Esophagus muscularis mucosa (tissue), 4 donors: ENCODE measurements around the gene PSMA5. TPM values are rescaled to one million over a fixed set of nuclear protein-coding genes. Genes with fewer than 3 reads are reported as not detected.

ENCODE experiments used
- DNase-seq: peaks from one replicate; pipeline ENCODE4 v3.0.0-alpha.2; 2017; ENCODE audit errors: extremely low spot score
- H3K27ac ChIP-seq, 4 donors: fragments of 200-600 bp; sonication (generic); replicated peaks in 1 of 4; 1 replicate in 3 of 4; 2 replicates in 1 of 4; pipeline ENCODE4 v1.5.1; 2016 to 2019; ENCODE audit warnings: mild to moderate bottlenecking in 1 of 4
- H3K27me3 ChIP-seq, 4 donors: fragments of 200-600 bp; sonication (generic); one replicate each; pipeline versions ENCODE4 v1.5.1 to v1.6.0; 2016 to 2019
- H3K36me3 ChIP-seq, 4 donors: fragments of 200-600 bp; sonication (generic); one replicate each; pipeline ENCODE4 v1.5.1; 2016 to 2019
- H3K4me1 ChIP-seq, 4 donors: fragments of 200-600 bp; sonication (generic); one replicate each; pipeline ENCODE4 v1.5.1; 2016 to 2019
- H3K4me3 ChIP-seq, 4 donors: fragments of 200-600 bp; sonication (generic); 1 replicate in 2 of 4; 2 replicates in 2 of 4; pipeline ENCODE4 v1.5.1; 2016 to 2019; ENCODE audit warnings: mild to moderate bottlenecking in 4 of 4, moderate library complexity in 1 of 4
- H3K9me3 ChIP-seq, 4 donors: fragments of 200-600 bp; sonication (generic); 1 replicate in 3 of 4; 2 replicates in 1 of 4; pipeline ENCODE4 v1.5.1; 2016 to 2019
- EP300 ChIP-seq: sonication (generic); formaldehyde crosslinking; IDR thresholded peaks from one replicate; pipeline ENCODE4 v1.6.1; 2017; ENCODE audit warnings: antibody characterized with exemption
- POLR2A ChIP-seq: fragments of 450-650 bp; IDR thresholded peaks from one replicate; pipeline ENCODE4 v1.6.1; 2017; ENCODE audit warnings: antibody characterized with exemption, moderate library complexity, mild to moderate bottlenecking, low read depth
- POLR2AphosphoS5 ChIP-seq, 2 donors: sonication (generic); formaldehyde crosslinking; IDR thresholded peaks; one replicate each; pipeline ENCODE4 v1.6.1; 2017; ENCODE audit warnings: antibody characterized with exemption in 2 of 2
- WGBS: methylation state at CpG from one replicate; pipeline ENCODE4 v1.1.5; 2018; 5-methylcytosine and 5-hydroxymethylcytosine counted together
- intact Hi-C: fragments of 100-400 bp; cut with DNase I; formaldehyde crosslinking; loops from one replicate; pipeline ENCODE4 v1.15.1; 2023
- total RNA-seq, 4 donors: library from RNA; depleted of rRNA; stranded (reverse); fragments of >200 nt; gene quantifications; one replicate each; pipeline versions ENCODE4 v1.1.0 to v1.2.1, GENCODE V29; 2016
- TF ChIP-seq, protein P1 (sequence below), 3 experiments: fragments of 200-600 bp in 2 of 3; fragments of 450-650 bp in 1 of 3; sonication (generic) in 2 of 3; IDR thresholded peaks; one replicate each; pipeline ENCODE4 v1.5.1; 2017 to 2019; ENCODE audit warnings: antibody characterized with exemption in 3 of 3, mild to moderate bottlenecking in 2 of 3, moderate library complexity in 1 of 3

Gene PSMA5
- total RNA-seq, 4 donors from 2014 or later = 15.8 to 29.8 (median 27.4) TPM

DNA sequence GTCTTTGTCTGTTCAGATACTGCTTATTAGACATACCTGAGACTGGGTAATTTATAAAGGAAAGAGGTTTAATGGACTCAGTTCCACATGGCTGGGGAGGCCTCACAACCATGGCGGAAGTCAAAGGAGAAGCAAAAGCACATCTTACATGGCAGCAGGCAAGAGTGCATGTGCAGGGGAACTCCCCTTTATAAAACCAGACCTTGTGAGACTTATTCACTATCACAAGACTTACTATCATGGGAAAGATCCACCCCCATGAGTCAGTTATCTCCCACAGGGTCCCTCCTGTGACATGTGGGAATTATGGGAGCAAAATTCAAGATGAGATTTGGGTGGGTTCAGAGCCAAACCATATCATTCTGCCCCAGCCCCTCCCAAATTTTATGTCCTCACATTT is 7.1 kb upstream of the PSMA5 start:
- Histone ChIP-seq H3K4me1 (peaks cover 0 to 14% (median 3%) of the 10 kb centered on the region in 4 donors), H3K36me3 (no peaks in the 10 kb centered on the region), H3K27me3 (no peaks in the 10 kb centered on the region), H3K27ac (no peak overlapping the region), H3K4me3 (no peak overlapping the region), H3K9me3 (no peaks in the 10 kb centered on the region)
- intact Hi-C loops = no loop called here
- WGBS = 100% methylated on average over 1 of the region's 1 CpG
- DNase-seq = no peak
- TF ChIP-seq POLR2AphosphoS5 (IDR thresholded peaks at IDR 0.05) (no peak), EP300 (no peak), POLR2A (no peak)
- TF ChIP-seq, protein P1, sequence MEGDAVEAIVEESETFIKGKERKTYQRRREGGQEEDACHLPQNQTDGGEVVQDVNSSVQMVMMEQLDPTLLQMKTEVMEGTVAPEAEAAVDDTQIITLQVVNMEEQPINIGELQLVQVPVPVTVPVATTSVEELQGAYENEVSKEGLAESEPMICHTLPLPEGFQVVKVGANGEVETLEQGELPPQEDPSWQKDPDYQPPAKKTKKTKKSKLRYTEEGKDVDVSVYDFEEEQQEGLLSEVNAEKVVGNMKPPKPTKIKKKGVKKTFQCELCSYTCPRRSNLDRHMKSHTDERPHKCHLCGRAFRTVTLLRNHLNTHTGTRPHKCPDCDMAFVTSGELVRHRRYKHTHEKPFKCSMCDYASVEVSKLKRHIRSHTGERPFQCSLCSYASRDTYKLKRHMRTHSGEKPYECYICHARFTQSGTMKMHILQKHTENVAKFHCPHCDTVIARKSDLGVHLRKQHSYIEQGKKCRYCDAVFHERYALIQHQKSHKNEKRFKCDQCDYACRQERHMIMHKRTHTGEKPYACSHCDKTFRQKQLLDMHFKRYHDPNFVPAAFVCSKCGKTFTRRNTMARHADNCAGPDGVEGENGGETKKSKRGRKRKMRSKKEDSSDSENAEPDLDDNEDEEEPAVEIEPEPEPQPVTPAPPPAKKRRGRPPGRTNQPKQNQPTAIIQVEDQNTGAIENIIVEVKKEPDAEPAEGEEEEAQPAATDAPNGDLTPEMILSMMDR (IDR thresholded peaks at IDR 0.05) = no peak

- H3K27me3 ChIP-seq = no peaks in the 10 kb centered on the region
- H3K4me3 ChIP-seq = no peak overlapping the region
- TF ChIP-seq POLR2A (no peak), EP300 (no peak), POLR2AphosphoS5 (IDR thresholded peaks at IDR 0.05) (no peak)
- TF ChIP-seq, protein P1 (IDR thresholded peaks at IDR 0.05) = no peak
- H3K4me1 ChIP-seq = peaks cover 9 to 21% (median 12%) of the 10 kb centered on the region in 4 donors
- H3K27ac ChIP-seq = no peak overlapping the region
- no peak for DNase-seq
- no peaks in the 10 kb centered on the region for H3K36me3 ChIP-seq
- H3K9me3 ChIP-seq = no peaks in the 10 kb centered on the region
- intact Hi-C loops = no loop called here
These were observed 6.1 kb upstream of the PSMA5 start for GRCh38 chr1:109432336-109432735.

DNA sequence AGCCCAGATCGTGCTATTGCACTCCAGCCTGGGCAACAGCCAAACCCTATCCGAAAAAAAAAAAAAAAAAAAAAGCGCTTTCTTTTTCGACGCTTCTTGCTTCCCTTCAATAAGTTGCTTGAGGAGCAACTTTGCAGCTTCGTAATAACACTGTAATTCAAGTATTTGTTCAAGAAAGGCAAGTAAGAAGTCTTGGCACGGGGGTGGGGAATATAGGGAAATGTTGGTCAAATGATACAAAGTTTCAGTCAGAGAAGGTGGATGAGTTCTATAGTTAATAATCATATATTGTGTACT is 871 bp upstream of the PSMA5 start:
- H3K9me3 ChIP-seq = no peaks in the 10 kb centered on the region
- no peak for DNase-seq
- peak overlapping the region; percentile 84 to 94 (median 90) for H3K27ac ChIP-seq
- 4% methylated on average over 7 of the region's 7 CpGs for WGBS
- H3K4me1 ChIP-seq = peaks cover 31 to 51% (median 47%) of the 10 kb centered on the region in 4 donors
- no peaks in the 10 kb centered on the region for H3K36me3 ChIP-seq
- no peak for TF ChIP-seq POLR2A
- no peak for TF ChIP-seq EP300
- TF ChIP-seq, protein P1 (IDR thresholded peaks at IDR 0.05) = no peak
- TF ChIP-seq POLR2AphosphoS5 (IDR thresholded peaks at IDR 0.05) = no peak
- H3K27me3 ChIP-seq = no peaks in the 10 kb centered on the region
- intact Hi-C loops = loop anchor here (5.0 kb wide), 3 partner anchors 40 to 105 kb away; partner anchors contain the start of genes ATXN7L2 and SYPL2
- H3K4me3 ChIP-seq = peak overlapping the region; percentile 80 to 95 (median 90)

GRCh38 chr1:109425391-109426280 is 612 bp downstream of the PSMA5 start:
- DNase-seq = peak; percentile 93
- intact Hi-C loops = loop anchor here (5.0 kb wide), 3 partner anchors 42 to 107 kb away; partner anchors contain the start of genes ATXN7L2 and SYPL2
- Histone ChIP-seq H3K27ac (peak overlapping the region; percentile 84 to 94 (median 90)), H3K4me1 (peaks cover 31 to 50% (median 46%) of the 10 kb centered on the region in 4 donors), H3K4me3 (peak overlapping the region; percentile 80 to 95 (median 90)), H3K36me3 (peaks cover 10 to 14% (median 11%) of the 10 kb centered on the region in 4 donors), H3K27me3 (no peaks in the 10 kb centered on the region), H3K9me3 (no peaks in the 10 kb centered on the region)
- WGBS = 2% methylated on average over 20 of the region's 32 CpGs
- TF ChIP-seq, protein P1 (IDR thresholded peaks at IDR 0.05) = no peak
- no peak for TF ChIP-seq EP300
- TF ChIP-seq POLR2A = no peak
- no peak for TF ChIP-seq POLR2AphosphoS5 (IDR thresholded peaks at IDR 0.05)
